GM19468 (cell line): ENCODE data around the gene MXRA8.
"Not testable (repeated sequence)": the region's sequence is repeated elsewhere in the genome, so short reads cannot be mapped to it uniquely, and the experiment has no call there.

ENCODE experiments used
- ATAC-seq: cut with Tn5 transposase; IDR thresholded peaks from one replicate; pipeline ENCODE4 v1.9.1; 2021; ENCODE audit warnings: mild to moderate bottlenecking, moderate library complexity, moderate number of reproducible peaks; ENCODE audit not compliant: unreplicated experiment; ENCODE audit errors: extremely low read depth

MXRA8 gene, protein sequence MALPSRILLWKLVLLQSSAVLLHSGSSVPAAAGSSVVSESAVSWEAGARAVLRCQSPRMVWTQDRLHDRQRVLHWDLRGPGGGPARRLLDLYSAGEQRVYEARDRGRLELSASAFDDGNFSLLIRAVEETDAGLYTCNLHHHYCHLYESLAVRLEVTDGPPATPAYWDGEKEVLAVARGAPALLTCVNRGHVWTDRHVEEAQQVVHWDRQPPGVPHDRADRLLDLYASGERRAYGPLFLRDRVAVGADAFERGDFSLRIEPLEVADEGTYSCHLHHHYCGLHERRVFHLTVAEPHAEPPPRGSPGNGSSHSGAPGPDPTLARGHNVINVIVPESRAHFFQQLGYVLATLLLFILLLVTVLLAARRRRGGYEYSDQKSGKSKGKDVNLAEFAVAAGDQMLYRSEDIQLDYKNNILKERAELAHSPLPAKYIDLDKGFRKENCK

GRCh38 chr1:1358433-1359271 lies at the start of gene MXRA8:
Gene MXRA8, minus strand, starts transcription at chr1:1358555. Its CDS starts 51 bp downstream, at chr1:1358504.
- ATAC-seq: no peak

GRCh38 chr1:1407636-1408318 lies 49.4 kb upstream of the MXRA8 start:
- no peak for ATAC-seq

DNA sequence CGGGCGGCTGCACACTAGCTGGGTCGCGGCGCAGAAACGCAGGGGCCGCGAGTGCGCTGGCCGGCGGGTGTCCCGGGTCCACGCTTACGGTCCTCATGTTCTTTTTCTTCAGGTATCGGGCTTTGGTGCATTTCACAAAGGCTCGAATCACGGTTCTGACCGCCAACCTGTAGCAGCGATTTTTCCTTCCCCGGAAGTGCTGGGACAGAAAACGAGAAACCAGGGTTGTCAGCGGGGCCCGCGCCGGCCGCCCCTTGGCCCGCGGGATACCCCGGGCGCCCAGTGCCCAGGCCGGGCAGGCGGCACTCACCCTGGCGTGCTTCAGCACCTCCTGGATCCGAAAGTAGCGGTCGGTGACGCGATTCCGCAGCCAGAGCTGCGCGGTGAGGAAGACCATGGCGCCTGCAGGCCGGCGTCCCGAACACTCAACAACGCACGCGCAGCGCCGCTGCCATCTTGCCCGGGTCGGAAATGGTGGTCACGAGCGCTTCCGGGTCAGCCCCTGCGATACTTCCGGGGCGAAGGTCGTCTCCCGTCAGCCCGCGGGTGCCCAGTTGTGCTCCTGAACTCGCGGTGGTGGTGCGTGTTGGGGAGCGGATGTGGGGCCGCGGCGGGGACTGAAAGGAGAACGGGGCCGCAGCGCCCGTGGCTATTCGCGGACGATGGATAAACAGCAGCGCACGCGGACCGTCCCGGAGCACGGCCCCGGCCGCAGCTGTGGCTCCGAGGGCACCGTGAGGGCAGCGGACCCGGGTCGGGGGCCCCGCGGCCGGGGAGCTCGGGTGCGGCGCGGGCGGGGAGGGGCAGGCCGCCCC lies 48.7 kb upstream of the MXRA8 start, which contains the start of gene MRPL20:
MRPL20 (minus strand) TSS at position 473 of the 815 bp plus-strand sequence; CDS start at position 397, 76 bp downstream.
- ATAC-seq: peak; percentile 48

- no peak for ATAC-seq
These were observed 47.9 kb upstream of the MXRA8 start for GRCh38 chr1:1406101-1406820.

GRCh38 chr1:1403653-1404052 lies 45.3 kb upstream of the MXRA8 start:
- ATAC-seq: no peak

GRCh38 chr1:1402901-1403392 lies 44.6 kb upstream of the MXRA8 start:
- ATAC-seq: not testable (repeated sequence)

DNA sequence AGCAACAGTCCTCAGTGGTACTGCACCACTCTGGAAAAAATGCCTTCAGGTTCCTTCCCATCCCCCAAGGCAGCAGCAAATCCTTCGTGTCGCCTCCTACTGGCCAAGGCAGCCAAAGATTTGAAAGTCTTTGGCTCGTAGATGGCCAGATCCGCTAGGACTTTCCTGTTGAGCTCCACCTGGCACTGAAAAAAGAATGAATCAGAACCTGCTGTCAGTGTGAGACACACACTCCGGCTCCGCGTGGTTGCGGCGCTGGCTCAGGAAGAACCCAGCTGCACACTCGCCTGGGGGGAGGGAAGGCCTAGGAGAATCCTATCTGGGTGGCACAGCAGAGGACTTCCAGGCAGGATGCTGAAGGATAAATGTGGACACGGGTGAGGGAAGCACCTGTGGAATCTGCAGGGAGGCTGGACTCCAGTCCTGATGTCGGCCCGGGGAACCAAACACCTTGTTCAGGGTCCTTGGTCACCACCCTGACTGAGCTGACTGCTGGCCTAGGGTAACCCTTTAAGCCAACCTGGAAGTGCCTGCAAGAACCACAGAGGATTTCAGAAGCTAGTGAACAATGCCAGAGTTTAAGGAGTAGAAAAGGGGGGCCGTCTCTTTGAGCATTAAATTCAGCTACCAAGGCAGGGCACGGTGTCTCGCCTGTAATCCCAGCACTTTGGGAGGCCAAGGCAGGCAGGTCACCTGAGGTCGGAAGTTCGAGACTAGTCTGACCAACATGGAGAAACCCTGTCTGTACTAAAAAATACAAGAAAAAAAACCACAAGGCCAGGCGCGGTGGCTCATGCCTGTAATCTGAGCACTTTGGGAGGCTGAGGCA lies 43.9 kb upstream of the MXRA8 start:
- no peak for ATAC-seq

DNA sequence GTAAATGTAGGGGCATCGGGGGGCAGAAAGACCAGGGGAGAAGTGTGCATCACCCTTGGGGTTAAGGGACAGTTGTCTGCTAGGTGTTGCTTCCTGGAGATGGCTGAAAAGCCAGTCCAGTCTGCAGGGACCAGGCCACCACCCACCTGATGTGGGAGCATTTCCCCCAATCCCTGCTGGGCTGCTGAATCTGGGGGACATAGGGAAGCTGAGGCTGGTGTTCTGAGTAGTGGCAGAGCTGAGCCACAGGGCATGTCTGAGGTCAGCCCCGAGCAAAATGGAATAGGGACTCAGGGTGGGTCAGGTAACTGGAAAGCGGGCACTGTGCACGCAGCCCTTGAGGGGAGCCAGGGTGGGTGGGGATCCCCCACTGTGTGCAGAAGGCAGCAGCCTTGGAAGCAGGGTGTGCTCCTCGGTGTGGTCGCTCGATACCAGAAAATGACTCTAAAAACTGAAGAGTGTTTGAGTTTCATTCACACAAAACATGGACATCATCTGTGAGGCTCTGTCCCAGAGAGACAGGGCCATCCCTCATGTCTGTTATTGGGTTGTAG lies 43.2 kb upstream of the MXRA8 start:
- no peak for ATAC-seq

- no peak for ATAC-seq
These were observed 42.5 kb upstream of the MXRA8 start for GRCh38 chr1:1400576-1401456.

- no peak for ATAC-seq
These were observed 41.7 kb upstream of the MXRA8 start for GRCh38 chr1:1399872-1400575.

GRCh38 chr1:1399187-1399871 lies 41.0 kb upstream of the MXRA8 start, which contains the start of gene CCNL2:
Gene CCNL2, minus strand, starts transcription at chr1:1399335. Its CDS starts 29 bp downstream, at chr1:1399306.
- peak; percentile 82 for ATAC-seq

- no peak for ATAC-seq
These were observed 40.4 kb upstream of the MXRA8 start for GRCh38 chr1:1398677-1399186.

DNA sequence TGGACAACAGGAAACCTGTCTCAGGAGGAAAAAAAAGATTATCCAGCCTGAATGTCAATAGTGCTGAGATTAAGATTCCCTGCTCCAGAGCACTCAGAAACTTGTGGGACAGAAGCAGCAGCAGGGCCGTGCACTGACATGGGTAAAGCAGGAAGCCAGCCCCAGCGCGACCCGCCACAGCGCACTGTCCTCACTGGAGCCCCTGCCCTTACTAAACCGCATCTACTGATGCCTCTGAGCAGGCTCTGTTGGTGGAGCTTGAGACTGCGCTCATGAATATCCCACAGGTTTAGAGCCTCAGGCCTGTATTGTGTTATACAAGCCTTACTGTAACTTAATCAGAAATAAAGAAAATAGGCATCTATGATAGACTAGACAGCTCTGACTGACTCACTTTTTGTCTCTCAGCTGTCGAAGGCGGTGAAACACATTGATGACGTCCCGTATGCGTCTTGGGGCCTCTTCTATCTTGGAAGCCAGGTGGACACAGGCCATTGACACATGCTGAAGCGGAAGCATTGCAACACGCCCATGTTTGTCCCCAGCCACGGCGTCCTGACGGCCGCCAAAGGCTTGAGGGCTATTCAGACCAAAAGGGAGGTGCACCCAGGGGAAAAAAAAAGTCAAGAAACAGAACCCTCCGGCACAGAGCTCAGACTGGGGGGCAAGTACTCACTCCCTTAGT lies 39.6 kb upstream of the MXRA8 start:
- ATAC-seq: no peak

DNA sequence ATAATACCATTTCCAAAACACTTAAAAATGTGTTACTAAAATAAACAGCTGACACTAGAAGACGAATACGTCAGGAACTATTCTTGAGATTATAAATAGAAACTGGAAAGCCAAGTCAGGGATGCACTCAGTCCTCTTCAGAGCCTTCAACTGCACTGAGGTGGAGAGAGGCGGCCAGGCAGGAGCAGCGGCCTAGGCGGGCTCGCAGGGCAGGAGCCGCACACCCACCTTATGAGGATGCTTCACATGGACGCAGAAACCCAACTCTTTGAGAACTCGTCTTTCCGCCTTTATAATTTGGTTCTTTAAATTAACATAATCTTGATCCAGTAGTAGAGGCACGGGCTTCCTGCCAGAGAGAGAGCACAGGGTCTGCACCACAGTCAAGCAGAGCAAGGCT lies 36.8 kb upstream of the MXRA8 start:
- ATAC-seq: no peak

GRCh38 chr1:1394116-1394515 lies 35.8 kb upstream of the MXRA8 start:
- no peak for ATAC-seq
